ENCODE data around the gene COLEC12. TPM values are rescaled to one million over a fixed set of nuclear protein-coding genes. Genes with fewer than 3 reads are reported as not detected.

The COLEC12 gene
- total and polyA plus RNA-seq, 10 of the 15 experiments (the other 5 are each of a cell fraction or from before 2014, with no cell fraction given): 0.04 to 0.05 TPM; not detected in 8

DNA sequence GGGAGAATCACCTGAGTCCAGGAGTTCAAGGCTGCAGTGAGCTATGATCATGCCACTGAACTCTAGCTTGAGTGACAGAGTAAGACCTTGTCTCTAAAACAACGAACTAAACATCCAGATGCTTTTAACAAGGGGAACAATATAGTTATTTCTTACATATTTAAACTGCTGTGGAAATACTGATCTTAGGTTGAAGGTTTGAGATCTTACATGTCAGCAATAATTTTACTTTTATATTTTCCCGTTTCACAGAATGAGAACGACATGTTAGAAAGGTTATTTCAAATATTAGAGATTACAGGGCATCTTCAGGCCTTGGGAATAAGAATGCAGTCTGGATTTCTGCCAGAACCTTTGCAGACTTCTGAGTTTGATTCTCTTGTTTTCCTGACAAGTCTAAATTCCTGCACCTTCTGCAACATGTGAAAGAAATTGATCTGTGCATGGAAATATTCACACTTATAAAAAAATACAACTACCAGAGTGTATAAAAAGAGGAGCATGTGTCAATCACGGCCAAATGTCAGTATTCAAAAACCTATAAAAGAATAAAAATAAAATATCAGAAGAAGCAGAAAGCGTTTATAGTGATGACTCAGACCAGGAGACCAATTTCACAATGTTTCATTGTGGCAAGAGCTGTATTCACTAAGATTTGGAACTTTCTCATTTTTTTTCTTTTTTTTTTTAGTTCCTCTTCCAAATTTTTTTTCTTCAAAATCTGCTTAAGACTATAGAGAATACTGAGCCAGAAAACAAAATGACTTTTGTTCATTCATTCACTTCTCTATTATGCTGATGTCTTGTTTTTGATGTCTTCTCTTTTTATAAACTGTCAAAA lies 29.6 kb downstream of the COLEC12 start (continued):
- TF ChIP-seq ZNF687 (IDR thresholded peaks at IDR 0.05) (no peak), MEF2A (IDR thresholded peaks at IDR 0.05; ENCODE audit: insufficient read depth, low read depth, low read length) (no peak), HDGF (IDR thresholded peaks at IDR 0.05) (no peak)

DNA sequence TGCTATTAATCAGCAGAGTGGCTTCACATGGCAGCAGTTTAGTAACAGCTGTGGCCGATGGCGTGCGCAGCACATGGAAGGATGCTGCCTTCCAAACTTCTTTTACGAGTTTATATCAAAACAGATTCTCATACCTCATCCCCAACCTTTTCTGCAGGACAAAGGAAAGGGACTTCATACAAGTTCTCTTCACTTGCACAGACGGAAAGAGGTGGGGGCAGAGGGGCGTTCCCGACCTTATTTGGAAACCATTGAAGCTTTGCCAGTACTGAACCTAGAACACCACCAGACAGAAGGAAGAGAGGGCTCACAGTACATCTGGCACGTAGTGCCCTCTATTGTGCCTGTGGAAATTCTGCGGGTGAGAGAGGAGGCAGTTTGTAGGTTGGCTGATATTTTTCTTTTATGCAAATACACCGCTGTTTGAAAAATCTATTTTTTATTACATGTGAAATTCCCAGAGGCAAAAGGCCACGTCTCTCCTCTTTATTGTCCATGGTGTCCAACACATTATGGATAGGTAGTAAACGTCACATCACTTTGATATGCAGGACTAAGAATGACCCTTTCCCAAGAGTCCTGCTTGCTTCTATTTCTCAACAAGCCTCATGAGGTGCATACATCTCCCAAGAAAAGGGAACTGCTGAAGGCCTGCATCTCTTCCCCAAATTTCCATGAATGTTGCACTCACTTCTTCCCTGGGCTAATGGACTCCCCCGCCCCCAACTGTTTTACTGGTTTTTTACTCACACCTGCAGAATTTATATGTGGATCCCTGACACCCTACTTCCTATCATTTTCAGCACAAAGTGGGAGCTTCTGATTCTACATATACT lies 31.3 kb downstream of the COLEC12 start:
- BruUV-seq (replicated peaks): no TSS peak
- CTCF ChIA-PET: no interaction called here
- Histone ChIP-seq H3K27ac (ENCODE audit: control insufficient read depth, insufficient read depth) (no peak overlapping the region), H3K4me2 (ENCODE audit: control insufficient read depth, insufficient read depth) (no peak overlapping the region), H3K4me3 (no peak overlapping the region), H3K9ac (ENCODE audit: control insufficient read depth, insufficient read depth, low read length) (no peak overlapping the region), H3K79me2 (ENCODE audit: control insufficient read depth, insufficient read depth, low read length) (no peaks in the 10 kb centered on the region), H3K27me3 (replicated peaks in 1 of 2; ENCODE audit: control insufficient read depth in 2 of 2, insufficient read depth in 2 of 2, low read length in 1 of 2) (0 out of 4 replicates have a peak, but pooled peaks cover 0 to 2% of the 10 kb centered on the region in 2 experiments), H3K4me1 (ENCODE audit: control insufficient read depth, insufficient read depth, low read length) (no peaks in the 10 kb centered on the region), H2AFZ (ENCODE audit: control insufficient read depth, low read depth, low read length) (no peak overlapping the region), H4K20me1 (ENCODE audit: control insufficient read depth, insufficient read depth) (no peaks in the 10 kb centered on the region), H3K36me3 (ENCODE audit: control insufficient read depth in 2 of 2, insufficient read depth in 2 of 2, low read length in 1 of 2) (no peaks in the 10 kb centered on the region), H3K9me3 (replicated peaks; ENCODE audit: control insufficient read depth, insufficient read depth, low read length) (no peaks in the 10 kb centered on the region)
- DNase-seq (ENCODE audit: low read depth, low spot score) (no peak), FAIRE-seq (no peak), ATAC-seq (no peak)
- POLR2A ChIA-PET: no interaction called here
- intact Hi-C loops (cut with micrococcal nuclease; ENCODE audit: unreplicated experiment) (no loop called here), in situ Hi-C loops (cut with MboI) (no loop called here)
- RAD21 ChIA-PET (ENCODE audit: unreplicated experiment): no interaction called here
- 44% methylated on average over 13 of the region's 13 CpGs for WGBS (ENCODE audit: insufficient coverage, insufficient replicate concordance, low lambda C conversion rate, missing lambda C conversion rate)
- SMC1A ChIA-PET (ENCODE audit: uncharacterized antibody, unreplicated experiment): no interaction called here
- TF ChIP-seq EZH2 (IDR thresholded peaks at IDR 0.05; ENCODE audit: borderline replicate concordance, control insufficient read depth, low read depth, low read length) (no peak), E4F1 (IDR thresholded peaks at IDR 0.05; ENCODE audit: borderline replicate concordance, partially characterized antibody) (no peak), RCOR1 (conservative IDR thresholded peaks at IDR 0.05; ENCODE audit: low read depth, low read length) (no peak), IKZF1 (conservative IDR thresholded peaks at IDR 0.05) (no peak), SUZ12 (IDR thresholded peaks at IDR 0.05; ENCODE audit: unreplicated experiment) (no peak), SUPT20H (IDR thresholded peaks at IDR 0.05; ENCODE audit: borderline replicate concordance, control insufficient read depth, low read depth, low read length) (no peak), EED (IDR thresholded peaks at IDR 0.05; ENCODE audit: low read depth) (no peak), RELB (IDR thresholded peaks at IDR 0.05; ENCODE audit: low read depth) (no peak)

All from GM12878 (cell line).